ENCODE measurements around the gene PHYKPL. TPM values are rescaled to one million over a fixed set of nuclear protein-coding genes. Genes with fewer than 3 reads are reported as not detected.

PHYKPL gene
- polyA plus RNA-seq, 1 experiment = 33.4 TPM

DNA sequence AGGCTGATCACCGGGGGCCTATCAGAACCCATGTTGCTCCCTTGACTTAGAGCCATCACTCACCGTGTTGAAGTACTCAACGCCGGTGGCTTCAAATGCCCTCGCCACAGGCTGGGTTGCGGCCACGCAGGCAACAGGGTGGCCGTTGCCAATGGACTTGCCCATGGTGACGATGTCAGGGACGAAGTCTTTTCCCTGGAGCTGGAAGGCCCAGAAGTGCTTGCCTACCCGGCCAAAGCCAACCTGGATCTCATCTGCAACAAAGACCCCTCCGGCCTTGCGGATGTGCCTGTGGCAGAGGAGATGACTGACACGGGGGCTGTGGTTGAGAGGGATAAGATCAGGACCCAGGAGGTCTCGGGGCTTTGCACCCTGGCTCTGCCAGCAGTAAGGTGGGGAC is 10.3 kb downstream of the PHYKPL start:
- POLR2A ChIA-PET = interaction anchor here (1.2 kb wide), 1 partner anchor 12 kb away, joined by 3 read pairs; no protein-coding TSS in a partner anchor
- TF ChIP-seq, protein P1, sequence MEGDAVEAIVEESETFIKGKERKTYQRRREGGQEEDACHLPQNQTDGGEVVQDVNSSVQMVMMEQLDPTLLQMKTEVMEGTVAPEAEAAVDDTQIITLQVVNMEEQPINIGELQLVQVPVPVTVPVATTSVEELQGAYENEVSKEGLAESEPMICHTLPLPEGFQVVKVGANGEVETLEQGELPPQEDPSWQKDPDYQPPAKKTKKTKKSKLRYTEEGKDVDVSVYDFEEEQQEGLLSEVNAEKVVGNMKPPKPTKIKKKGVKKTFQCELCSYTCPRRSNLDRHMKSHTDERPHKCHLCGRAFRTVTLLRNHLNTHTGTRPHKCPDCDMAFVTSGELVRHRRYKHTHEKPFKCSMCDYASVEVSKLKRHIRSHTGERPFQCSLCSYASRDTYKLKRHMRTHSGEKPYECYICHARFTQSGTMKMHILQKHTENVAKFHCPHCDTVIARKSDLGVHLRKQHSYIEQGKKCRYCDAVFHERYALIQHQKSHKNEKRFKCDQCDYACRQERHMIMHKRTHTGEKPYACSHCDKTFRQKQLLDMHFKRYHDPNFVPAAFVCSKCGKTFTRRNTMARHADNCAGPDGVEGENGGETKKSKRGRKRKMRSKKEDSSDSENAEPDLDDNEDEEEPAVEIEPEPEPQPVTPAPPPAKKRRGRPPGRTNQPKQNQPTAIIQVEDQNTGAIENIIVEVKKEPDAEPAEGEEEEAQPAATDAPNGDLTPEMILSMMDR (IDR thresholded peaks at IDR 0.05; ENCODE audit: low read depth, low read length) = no peak
- no peak for DNase-seq (ENCODE audit: low read depth, low spot score)

DNA sequence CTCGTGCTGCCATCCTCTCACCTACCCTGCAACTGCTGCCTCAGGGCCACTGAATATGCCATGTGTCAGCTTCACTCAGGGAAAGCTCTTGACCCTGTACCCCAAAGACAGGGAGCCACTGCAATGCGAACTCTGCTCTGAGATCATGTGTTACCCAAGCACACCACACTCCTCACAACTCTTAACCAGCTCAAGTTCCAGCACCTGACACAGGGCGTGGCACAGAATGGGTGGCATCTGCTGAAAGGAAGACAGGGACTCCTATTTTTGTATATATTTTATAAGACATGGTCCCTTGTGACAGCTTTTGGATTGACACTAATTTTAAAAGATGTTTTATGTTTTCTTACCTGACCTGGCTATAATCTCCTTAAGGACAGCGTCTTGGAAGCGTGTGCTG is 10.7 kb downstream of the PHYKPL start:
- ChIA-PET POLR2A (interaction anchor here (1.2 to 1.5 kb wide), 2 partner anchors 12 to 18 kb away, joined by 3 to 8 read pairs; partner anchors contain the start of gene HNRNPAB), CTCF (interaction anchor here (3.1 kb wide), 1 partner anchor 13 kb away, joined by 10 read pairs; no protein-coding TSS in a partner anchor)
- Histone ChIP-seq H3K27me3 (ENCODE audit: control insufficient read depth, insufficient read depth, low read length) (no peaks in the 10 kb centered on the region), H3K4me3 (ENCODE audit: low read depth, low read length) (no peak overlapping the region), H3K27ac (ENCODE audit: low read depth, low read length) (no peak overlapping the region), H3K9me3 (ENCODE audit: control insufficient read depth, insufficient read depth, low read length) (peaks cover 1% of the 10 kb centered on the region)
- TF ChIP-seq, protein P1 (IDR thresholded peaks at IDR 0.05; ENCODE audit: low read depth, low read length) = no peak
- no peak for DNase-seq (ENCODE audit: low read depth, low spot score)

More for the DNA sequence above, 10.3 kb downstream of the PHYKPL start:
- CTCF ChIA-PET = interaction anchor here (3.1 kb wide), 1 partner anchor 13 kb away, joined by 10 read pairs; no protein-coding TSS in a partner anchor
- no peaks in the 10 kb centered on the region for H3K27me3 ChIP-seq (ENCODE audit: control insufficient read depth, insufficient read depth, low read length)
- H3K27ac ChIP-seq (ENCODE audit: low read depth, low read length) = no peak overlapping the region
- peaks cover 6% of the 10 kb centered on the region for H3K9me3 ChIP-seq (ENCODE audit: control insufficient read depth, insufficient read depth, low read length)
- H3K4me3 ChIP-seq (ENCODE audit: low read depth, low read length) = no peak overlapping the region

DNA sequence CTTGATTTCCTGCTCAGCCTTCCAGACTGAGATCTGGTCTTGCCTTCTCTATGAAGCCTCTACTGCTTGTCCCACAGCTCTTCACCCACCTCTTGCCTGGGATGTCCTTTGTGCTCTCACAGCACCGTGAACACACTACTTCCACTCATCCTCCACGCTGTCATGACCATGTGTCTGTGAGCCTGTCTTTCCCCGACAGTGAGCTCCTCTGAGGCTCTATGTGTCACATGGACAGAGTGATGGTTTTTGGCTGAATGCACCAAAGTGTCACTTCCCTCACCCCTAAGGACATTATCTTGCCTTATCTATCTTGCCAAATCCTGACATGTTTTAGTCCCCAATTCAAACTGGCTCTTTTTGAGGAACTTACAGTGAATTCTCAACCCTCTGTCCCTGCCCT is 11.3 kb downstream of the PHYKPL start:
- no peak overlapping the region for H3K4me3 ChIP-seq (ENCODE audit: low read depth, low read length)
- no peak for DNase-seq (ENCODE audit: low read depth, low spot score)
- H3K9me3 ChIP-seq (ENCODE audit: control insufficient read depth, insufficient read depth, low read length) = no peaks in the 10 kb centered on the region; the same call in 1 of the 2 replicates
- TF ChIP-seq, protein P1 (IDR thresholded peaks at IDR 0.05; ENCODE audit: low read depth, low read length) = no peak
- no peak overlapping the region for H3K27ac ChIP-seq (ENCODE audit: low read depth, low read length)
- CTCF ChIA-PET = interaction anchor here (3.1 kb wide), 1 partner anchor 14 kb away, joined by 10 read pairs; no protein-coding TSS in a partner anchor
- H3K27me3 ChIP-seq (ENCODE audit: control insufficient read depth, insufficient read depth, low read length) = no peaks in the 10 kb centered on the region
- POLR2A ChIA-PET = interaction anchor here (1.5 kb wide), 1 partner anchor 17 kb away, joined by 8 read pairs; the partner anchor contains the start of gene HNRNPAB

DNA sequence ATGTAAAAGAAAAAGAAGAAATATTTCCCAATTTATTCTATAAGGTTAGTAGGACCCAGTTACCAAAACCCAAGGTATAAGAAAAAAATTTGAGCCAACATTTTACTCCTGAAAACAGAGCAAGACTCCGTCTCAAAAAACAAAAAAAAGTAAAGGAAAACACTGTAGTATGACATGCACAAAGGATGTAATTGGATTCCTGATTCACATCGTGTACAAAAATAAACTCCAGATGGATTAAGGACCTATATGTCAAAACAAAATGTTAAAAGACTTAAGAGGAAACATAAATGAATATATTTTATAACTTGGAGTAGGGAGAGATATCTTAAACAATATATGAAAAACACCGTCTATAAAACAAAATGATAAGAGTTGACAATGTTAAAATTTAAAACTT is 13.8 kb downstream of the PHYKPL start:
- DNase-seq (ENCODE audit: low read depth, low spot score) = no peak
- no peaks in the 10 kb centered on the region; the same call in 1 of the 2 replicates for H3K9me3 ChIP-seq (ENCODE audit: control insufficient read depth, insufficient read depth, low read length)
- no peak overlapping the region for H3K4me3 ChIP-seq (ENCODE audit: low read depth, low read length)
- H3K27ac ChIP-seq (ENCODE audit: low read depth, low read length) = no peak overlapping the region
- ChIA-PET POLR2A (no interaction called here), CTCF (no interaction called here)
- TF ChIP-seq, protein P1 (IDR thresholded peaks at IDR 0.05; ENCODE audit: low read depth, low read length) = no peak
- H3K27me3 ChIP-seq (ENCODE audit: control insufficient read depth, insufficient read depth, low read length) = no peaks in the 10 kb centered on the region

DNA sequence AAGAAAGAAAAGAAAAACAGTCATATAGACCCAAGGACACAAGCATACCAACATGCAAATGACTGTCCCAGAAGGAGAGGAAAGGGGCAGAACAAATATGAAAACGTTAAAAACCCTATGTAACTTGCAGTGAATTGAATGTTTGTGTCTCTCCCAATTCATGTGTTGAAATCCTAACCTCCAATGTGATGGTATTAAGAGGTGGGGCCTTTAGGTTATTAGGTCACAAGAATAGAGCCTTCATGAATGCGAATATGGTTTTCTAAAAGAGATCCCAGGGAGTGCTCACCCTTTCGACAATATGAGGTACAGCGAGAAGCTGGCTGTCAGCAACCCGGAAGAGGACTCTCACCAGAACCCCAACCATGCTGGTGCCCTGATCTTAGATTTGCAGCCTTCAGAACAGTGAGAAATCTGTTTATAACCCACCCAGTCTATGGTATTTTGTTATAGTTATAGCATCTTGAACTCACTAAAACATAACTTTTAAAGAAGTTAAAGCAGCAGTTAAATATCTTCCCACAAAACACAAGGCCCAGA is 14.3 kb downstream of the PHYKPL start:
- no peak for DNase-seq (ENCODE audit: low read depth, low spot score)
- no peaks in the 10 kb centered on the region for H3K27me3 ChIP-seq (ENCODE audit: control insufficient read depth, insufficient read depth, low read length)
- ChIA-PET POLR2A (no interaction called here), CTCF (interaction anchor here (0.6 kb wide), 1 partner anchor 1554 kb away, joined by 4 read pairs; no protein-coding TSS in a partner anchor)
- TF ChIP-seq, protein P1 (IDR thresholded peaks at IDR 0.05; ENCODE audit: low read depth, low read length) = no peak
- no peak overlapping the region for H3K27ac ChIP-seq (ENCODE audit: low read depth, low read length)
- H3K9me3 ChIP-seq (ENCODE audit: control insufficient read depth, insufficient read depth, low read length) = no peaks in the 10 kb centered on the region
- H3K4me3 ChIP-seq (ENCODE audit: low read depth, low read length) = no peak overlapping the region
